Pancreas (tissue), 10 donors: ENCODE measurements around the gene CDK19. TPM values are rescaled to one million over a fixed set of nuclear protein-coding genes. Genes with fewer than 3 reads are reported as not detected.
"Not testable (repeated sequence)": the region's sequence is repeated elsewhere in the genome, so short reads cannot be mapped to it uniquely, and the experiment has no call there.

Source experiments
- ATAC-seq, 4 donors: fragments of 200-7000 bp; cut with Tn5 transposase; one replicate each; pipeline versions ENCODE4 v1.8.0 to v1.9.1; 2020; ENCODE audit warnings: mild to moderate bottlenecking in 4 of 4, moderate library complexity in 4 of 4
- DNase-seq, 6 donors: peaks; one replicate each; pipeline ENCODE4 v3.0.0-alpha.2; 2020
- FAIRE-seq: peaks from 2 replicates; lab custom pipeline; 2012; peaks lifted over from hg19 to GRCh38; lab: Jason Lieb, UNC
- H3K27ac ChIP-seq, 4 donors: fragments of 200-600 bp; sonication (generic); 1 replicate in 3 of 4; 2 replicates in 1 of 4; pipeline versions ENCODE4 v1.5.0 to v1.8.0; 2020
- H3K27me3 ChIP-seq, 4 donors: fragments of 200-600 bp; one replicate each; pipeline ENCODE4 v1.8.0; 2021
- H3K36me3 ChIP-seq, 3 donors: fragments of 200-600 bp; sonication (generic) in 1 of 3; one replicate each; pipeline versions ENCODE4 v1.5.0 to v1.8.0; 2020 to 2021
- H3K4me1 ChIP-seq, 3 donors: fragments of 200-600 bp; one replicate each; pipeline ENCODE4 v1.8.0; 2021
- H3K4me3 ChIP-seq, 4 donors: fragments of 200-600 bp; sonication (generic) in 2 of 4; one replicate each; pipeline versions ENCODE4 v1.5.0 to v1.8.0; 2020 to 2021
- H3K9me3 ChIP-seq, 4 donors: fragments of 200-600 bp; one replicate each; pipeline ENCODE4 v1.8.0; 2021
- CTCF ChIP-seq, 4 donors: fragments of 200-600 bp; sonication (generic) in 3 of 4; IDR thresholded peaks; one replicate each; pipeline versions ENCODE4 v1.5.0 to v1.8.0; 2021; ENCODE audit warnings: antibody characterized with exemption in 4 of 4
- WGBS, 2 donors: extraction: QIAGEN DNeasy Blood & Tissue Kit; methylation state at CpG; one replicate each; pipeline ENCODE4 v1.1.7; 2013; 5-methylcytosine and 5-hydroxymethylcytosine counted together
- intact Hi-C, 3 donors: fragments of 100-400 bp; cut with DNase I; formaldehyde crosslinking; loops; one replicate each; pipeline versions ENCODE4 v1.11.1 to v1.14.2; 2022
- polyA plus RNA-seq, 2 donors: library from polyadenylated mRNA; stranded (reverse); fragments of 200-250 nt; gene quantifications; one replicate each; pipeline ENCODE4 v1.2.3, GENCODE V29; 2013
- total RNA-seq, 6 donors: library from RNA; stranded (reverse); fragmentation: NEBNext Ultra II Directional in 4 of 6; extraction: Animal tissue kit (Norgen Biotek cat#: 25700) in 4 of 6; gene quantifications; one replicate each; pipeline versions ENCODE4 v1.2.1 to v1.2.4, GENCODE V29; 2021 to 2023
- donor health status: healthy with polysubstance abuse.
- donor health status: DM: no; HTN: no; CAD: no; lungs with moderate emphysema.
- donor health status: DM: no; HTN: no; CAD: no.
- donor health status: control.
- donor health status: control.
- donor health status: Bipolar disorder and iron deficiency.
- donor health status: DM: yes; HTN: yes; CAD: no.
- donor health status: DM: no; HTN: no; CAD: no.
- donor health status: DM: no; HTN: no; CAD: no.
- donor health status: DM: yes; HTN: yes; CAD: no.

Gene CDK19
- total and polyA plus RNA-seq, 8 donors = 2.4 to 14.7 (median 4.7) TPM

- Histone ChIP-seq H3K4me3 (no peak overlapping the region), H3K36me3 (no peaks in the 10 kb centered on the region), H3K4me1 (no peaks in the 10 kb centered on the region), H3K27ac (no peak overlapping the region), H3K27me3 (no peaks in the 10 kb centered on the region), H3K9me3 (no peaks in the 10 kb centered on the region)
- TF ChIP-seq CTCF (IDR thresholded peaks at IDR 0.05) = no peak
- 94 to 100% methylated on average over 1 of the region's 1 CpG for WGBS, 2 donors
- DNase-seq (no peak), ATAC-seq (no peak), FAIRE-seq (no peak)
- intact Hi-C loops = no loop called here
Measured at GRCh38 chr6:110768057-110768456, 47.2 kb downstream of the CDK19 start.

GRCh38 chr6:110761371-110761770, 53.9 kb downstream of the CDK19 start:
- no peaks in the 10 kb centered on the region for H3K9me3 ChIP-seq
- H3K36me3 ChIP-seq = no peaks in the 10 kb centered on the region
- ATAC-seq (no peak), FAIRE-seq (no peak), DNase-seq (no peak)
- no peak for TF ChIP-seq CTCF (IDR thresholded peaks at IDR 0.05)
- no peak overlapping the region for H3K4me3 ChIP-seq
- H3K4me1 ChIP-seq = peaks cover 0 to 8% (median 5%) of the 10 kb centered on the region in 3 donors
- H3K27ac ChIP-seq = no peak overlapping the region
- intact Hi-C loops = no loop called here
- 79 to 90% methylated on average over 3 of the region's 3 CpGs for WGBS, 2 donors
- H3K27me3 ChIP-seq = no peaks in the 10 kb centered on the region

GRCh38 chr6:110760589-110760988, 54.7 kb downstream of the CDK19 start:
- Histone ChIP-seq H3K4me1 (peaks cover 0 to 11% (median 5%) of the 10 kb centered on the region in 3 donors), H3K27ac (no peak overlapping the region), H3K9me3 (no peaks in the 10 kb centered on the region), H3K4me3 (no peak overlapping the region), H3K27me3 (no peaks in the 10 kb centered on the region), H3K36me3 (no peaks in the 10 kb centered on the region)
- WGBS, 2 donors = 97 to 98% methylated on average over 8 of the region's 8 CpGs
- no peak for FAIRE-seq
- DNase-seq = no peak
- TF ChIP-seq CTCF (IDR thresholded peaks at IDR 0.05) = no peak
- no peak for ATAC-seq
- intact Hi-C loops = no loop called here

GRCh38 chr6:110760098-110760497, 55.2 kb downstream of the CDK19 start:
- 93 to 95% methylated on average over 5 of the region's 5 CpGs for WGBS, 2 donors
- ATAC-seq, FAIRE-seq, H3K36me3 ChIP-seq, H3K27ac ChIP-seq, H3K4me3 ChIP-seq, intact Hi-C loops, H3K27me3 ChIP-seq, DNase-seq, H3K9me3 ChIP-seq: not testable (repeated sequence)
- H3K4me1 ChIP-seq = peaks cover 0 to 12% (median 5%) of the 10 kb centered on the region in 3 donors

- Histone ChIP-seq H3K27me3 (no peaks in the 10 kb centered on the region), H3K4me3 (no peak overlapping the region), H3K4me1 (peaks cover 6 to 20% (median 17%) of the 10 kb centered on the region in 3 donors), H3K27ac (no peak overlapping the region), H3K9me3 (no peaks in the 10 kb centered on the region), H3K36me3 (no peaks in the 10 kb centered on the region)
- FAIRE-seq = no peak
- DNase-seq = no peak
- ATAC-seq = no peak
- intact Hi-C loops = no loop called here
- WGBS, 2 donors = 95 to 96% methylated on average over 4 of the region's 4 CpGs
- TF ChIP-seq CTCF (IDR thresholded peaks at IDR 0.05) = no peak
Measured at GRCh38 chr6:110757926-110758325, 57.3 kb downstream of the CDK19 start.
